ENCODE data around the gene FAM169A. TPM values are rescaled to one million over a fixed set of nuclear protein-coding genes. Genes with fewer than 3 reads are reported as not detected.
A peak's percentile ranks its signal among the peaks of the same experiment; 100 is the strongest.

FAM169A gene
- polyA plus RNA-seq, 2 of the 4 experiments (the other 2 are of a cell fraction) = 7.9 to 18.3 TPM

GRCh38 chr5:74829413-74829812 lies 36.8 kb downstream of the FAM169A start:
- ChIA-PET CTCF (no interaction called here), POLR2A (no interaction called here)
- no peak for DNase-seq (ENCODE audit: low read depth in 1 of 2, low spot score in 1 of 2)
- 90% methylated on average over 7 of the region's 7 CpGs for WGBS (ENCODE audit: missing lambda C conversion rate)
- FAIRE-seq = no peak
- Histone ChIP-seq H3K27ac (no peak overlapping the region), H3K9me3 (no peaks in the 10 kb centered on the region), H3K4me2 (no peak overlapping the region), H3K4me1 (no peaks in the 10 kb centered on the region), H3K4me3 (no peak overlapping the region)
- peak; percentile 94 to 95 for TF ChIP-seq CEBPB (IDR thresholded peaks at IDR 0.05)
- no peak for TF ChIP-seq CBX8 (IDR thresholded peaks at IDR 0.05)
- no peak for ATAC-seq

- Histone ChIP-seq H3K4me2 (no peak overlapping the region), H3K27ac (no peak overlapping the region), H3K9me3 (no peaks in the 10 kb centered on the region), H3K4me1 (no peaks in the 10 kb centered on the region), H3K4me3 (no peak overlapping the region)
- CTCF ChIA-PET = no interaction called here
- ATAC-seq (no peak), FAIRE-seq (no peak), DNase-seq (ENCODE audit: low read depth in 1 of 2, low spot score in 1 of 2) (no peak)
- POLR2A ChIA-PET = no interaction called here
- no peak for TF ChIP-seq ZSCAN20 (CRISPR knock-in tag; IDR thresholded peaks at IDR 0.05)
- no peak for TF ChIP-seq HMGXB4 (CRISPR knock-in tag; IDR thresholded peaks at IDR 0.05; ENCODE audit: borderline replicate concordance)
- no peak for TF ChIP-seq SREBF2 (IDR thresholded peaks at IDR 0.05)
- TF ChIP-seq RNF2 (IDR thresholded peaks at IDR 0.05; ENCODE audit: borderline replicate concordance, low read depth) = no peak
- TF ChIP-seq BCL3 (IDR thresholded peaks at IDR 0.05) = no peak
- TF ChIP-seq NFE2L2 (conservative IDR thresholded peaks at IDR 0.05; ENCODE audit: low read length) = no peak
- no peak for TF ChIP-seq CTCF (IDR thresholded peaks at IDR 0.05)
- 87% methylated on average over 1 of the region's 1 CpG for WGBS (ENCODE audit: missing lambda C conversion rate)
These were observed 43.9 kb downstream of the FAM169A start for GRCh38 chr5:74822288-74822687.

- POLR2A ChIA-PET = interaction anchor here (0.9 kb wide), 1 partner anchor 50 kb away, joined by 3 read pairs; the partner anchor contains the start of genes GFM2 and NSA2
- H3K4me2 ChIP-seq = 0 out of 3 replicates have a peak overlapping the region, but pooled peaks have one; percentile 24
These were observed 49.3 kb downstream of the FAM169A start for GRCh38 chr5:74816875-74817274.

More at GRCh38 chr5:74816875-74817274, 49.3 kb downstream of the FAM169A start:
- H3K27ac ChIP-seq = no peak overlapping the region
- CTCF ChIA-PET = no interaction called here
- DNase-seq (ENCODE audit: low read depth in 1 of 2, low spot score in 1 of 2) (no peak), ATAC-seq (no peak), FAIRE-seq (peak; percentile 74)
- WGBS (ENCODE audit: missing lambda C conversion rate) = 78% methylated on average over 1 of the region's 1 CpG
- H3K4me3 ChIP-seq = no peak overlapping the region
- TF ChIP-seq KDM1A (IDR thresholded peaks at IDR 0.05; ENCODE audit: low read depth) = no peak
- TF ChIP-seq EHF (CRISPR knock-in tag; IDR thresholded peaks at IDR 0.05) = no peak
- no peak for TF ChIP-seq ZSCAN20 (CRISPR knock-in tag; IDR thresholded peaks at IDR 0.05)
- no peak for TF ChIP-seq ELK1 (IDR thresholded peaks at IDR 0.05; ENCODE audit: low read depth, low read length)
- no peak for TF ChIP-seq BHLHE40 (IDR thresholded peaks at IDR 0.05; ENCODE audit: low read depth, low read length)
- no peak for TF ChIP-seq FOSL2 (IDR thresholded peaks at IDR 0.05)
- TF ChIP-seq FOSL2 (CRISPR knock-in tag; IDR thresholded peaks at IDR 0.05) = no peak
- TF ChIP-seq HOXB13 (CRISPR knock-in tag; IDR thresholded peaks at IDR 0.05; ENCODE audit: low read depth) = no peak
- TF ChIP-seq USF2 (IDR thresholded peaks at IDR 0.05) = no peak
- TF ChIP-seq KDM5A (IDR thresholded peaks at IDR 0.05) = no peak
- TF ChIP-seq E2F6 (IDR thresholded peaks at IDR 0.05; ENCODE audit: borderline replicate concordance, low read depth) = no peak
- TF ChIP-seq EP300 (IDR thresholded peaks at IDR 0.05) = no peak
- TF ChIP-seq CHD4 (IDR thresholded peaks at IDR 0.05; ENCODE audit: borderline replicate concordance) = no peak
- TF ChIP-seq PHF8 (IDR thresholded peaks at IDR 0.05; ENCODE audit: borderline replicate concordance, low read depth) = no peak
- H3K4me1 ChIP-seq = peaks cover 8% of the 10 kb centered on the region
- no peaks in the 10 kb centered on the region for H3K9me3 ChIP-seq

Data from A549 (cell line).